Hepatocyte (in vitro differentiated cells): ENCODE results near the gene TCFL5.

ENCODE experiments used
- CTCF ChIP-seq: fragments of 200-600 bp; sonication (generic); IDR thresholded peaks from 2 replicates; pipeline ENCODE4 v1.5.1; 2016; ENCODE audit warnings: antibody characterized with exemption, mild to moderate bottlenecking; ENCODE audit not compliant: poor library complexity
- EZH2 ChIP-seq: fragments of 200-600 bp; sonication (generic); IDR thresholded peaks from 2 replicates; pipeline ENCODE4 v1.6.1; 2016; ENCODE audit warnings: antibody characterized with exemption, mild to moderate bottlenecking, borderline replicate concordance

DNA sequence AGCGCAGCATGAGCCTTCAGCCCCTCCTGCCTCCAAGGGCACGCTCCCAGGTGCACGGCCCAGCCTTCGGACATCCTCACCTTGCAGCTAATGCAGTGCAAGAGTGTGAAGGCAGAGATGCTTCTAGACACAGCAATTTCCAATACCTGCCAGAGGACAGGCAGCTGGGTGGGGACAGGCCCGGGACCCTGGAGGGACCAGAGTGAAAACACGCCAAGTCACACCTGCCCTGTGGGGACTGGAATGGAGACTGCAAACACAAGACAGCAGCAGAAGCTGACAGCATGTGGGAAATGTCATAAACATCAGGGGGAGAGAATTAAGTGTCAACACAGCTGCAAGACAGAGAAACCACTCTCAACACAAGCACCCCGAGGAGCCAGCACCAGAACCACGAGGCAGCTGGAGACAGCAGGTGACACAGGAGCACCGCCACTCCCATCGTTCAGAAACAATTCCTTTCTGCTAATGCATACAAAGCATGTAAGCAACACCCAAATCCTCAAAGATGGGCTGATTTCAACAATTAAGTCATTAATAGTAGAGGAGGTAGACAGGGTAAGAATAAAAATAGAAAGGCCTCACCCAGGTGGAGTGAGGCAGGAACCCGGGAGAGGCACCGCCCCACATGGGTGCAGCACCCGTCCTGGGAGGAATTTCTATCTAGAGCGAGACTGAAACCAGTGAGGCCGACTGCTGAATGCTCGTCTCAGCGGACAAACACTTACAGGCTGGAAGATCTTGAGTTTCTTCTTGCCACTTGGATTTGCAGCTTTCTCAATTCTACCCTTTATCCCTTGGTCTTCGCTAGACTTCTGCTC, 47.6 kb upstream of the TCFL5 start:
- TF ChIP-seq EZH2: no peak
- no peak for TF ChIP-seq CTCF
